ENCODE data around the gene DGKA.
"Not testable (repeated sequence)": the region's sequence is repeated elsewhere in the genome, so short reads cannot be mapped to it uniquely, and the experiment has no call there.

DNA sequence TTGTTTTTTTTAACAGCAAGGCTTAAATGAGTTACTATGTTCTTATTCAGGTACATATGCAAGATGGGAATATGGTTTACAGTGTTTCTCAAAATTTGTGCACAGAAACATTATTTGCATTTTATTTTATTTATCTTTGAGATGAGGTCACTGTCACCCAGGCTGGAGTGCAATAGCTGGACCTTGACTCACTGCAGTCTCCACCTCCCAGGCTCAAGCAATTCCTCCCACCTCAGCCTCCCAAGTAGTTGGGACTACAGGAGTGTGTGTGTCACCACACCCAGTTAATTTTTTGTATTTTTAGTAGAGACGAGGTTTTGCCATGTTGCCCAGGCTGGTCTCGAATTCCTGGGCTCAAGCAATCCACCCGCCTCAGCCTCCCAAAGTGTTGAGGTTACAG lies 11.9 kb upstream of the DGKA start:
- not testable (repeated sequence) for TF ChIP-seq CTCF (IDR thresholded peaks at IDR 0.05; ENCODE audit: insufficient read depth, low read depth, low read length); EZH2 (IDR thresholded peaks at IDR 0.05; ENCODE audit: insufficient read depth, low read length)
